HG03432 (cell line): ENCODE data around the gene EMILIN2.

Experiments
- ATAC-seq: cut with Tn5 transposase; IDR thresholded peaks from one replicate; pipeline ENCODE4 v1.9.1; 2021; ENCODE audit warnings: mild to moderate bottlenecking, moderate library complexity; ENCODE audit not compliant: unreplicated experiment

EMILIN2 gene

DNA sequence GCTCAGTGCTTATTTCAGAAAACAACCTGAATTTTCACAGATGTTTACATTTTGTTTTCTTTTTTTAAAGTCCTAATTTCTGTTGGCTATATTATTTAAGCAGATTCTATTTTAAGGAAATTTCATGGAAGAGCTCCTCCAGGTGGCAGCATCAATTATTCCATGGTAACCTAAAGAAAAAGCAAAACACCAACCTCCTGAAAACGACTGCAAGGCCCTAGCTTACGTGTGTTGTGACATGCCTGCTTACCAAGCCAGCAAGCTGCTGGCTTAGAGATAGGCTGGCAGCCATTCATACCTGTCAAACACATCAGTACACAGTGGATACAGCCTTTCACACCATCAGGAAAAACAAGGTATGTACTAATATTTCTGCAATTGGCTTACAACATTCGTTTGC, 101.2 kb downstream of the EMILIN2 start:
- ATAC-seq = no peak

DNA sequence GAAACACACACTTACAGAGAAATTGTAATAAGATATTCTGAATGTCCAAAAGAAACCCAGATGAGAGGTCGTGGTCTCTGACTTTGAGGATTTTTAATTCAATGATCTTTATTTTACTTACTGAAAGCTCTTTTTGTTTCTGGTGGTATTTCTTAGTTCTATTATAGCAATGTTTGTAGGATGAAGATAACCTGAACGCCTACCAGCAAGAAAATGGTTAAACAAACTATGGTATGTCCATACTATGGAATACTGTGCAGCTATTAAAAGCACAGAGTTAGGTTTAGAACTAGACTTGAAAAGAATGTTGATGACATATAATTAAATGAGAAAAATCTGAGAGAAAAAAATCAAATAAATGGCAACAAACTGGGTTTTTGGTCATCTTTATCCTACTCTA, 105.8 kb downstream of the EMILIN2 start:
- no peak for ATAC-seq

DNA sequence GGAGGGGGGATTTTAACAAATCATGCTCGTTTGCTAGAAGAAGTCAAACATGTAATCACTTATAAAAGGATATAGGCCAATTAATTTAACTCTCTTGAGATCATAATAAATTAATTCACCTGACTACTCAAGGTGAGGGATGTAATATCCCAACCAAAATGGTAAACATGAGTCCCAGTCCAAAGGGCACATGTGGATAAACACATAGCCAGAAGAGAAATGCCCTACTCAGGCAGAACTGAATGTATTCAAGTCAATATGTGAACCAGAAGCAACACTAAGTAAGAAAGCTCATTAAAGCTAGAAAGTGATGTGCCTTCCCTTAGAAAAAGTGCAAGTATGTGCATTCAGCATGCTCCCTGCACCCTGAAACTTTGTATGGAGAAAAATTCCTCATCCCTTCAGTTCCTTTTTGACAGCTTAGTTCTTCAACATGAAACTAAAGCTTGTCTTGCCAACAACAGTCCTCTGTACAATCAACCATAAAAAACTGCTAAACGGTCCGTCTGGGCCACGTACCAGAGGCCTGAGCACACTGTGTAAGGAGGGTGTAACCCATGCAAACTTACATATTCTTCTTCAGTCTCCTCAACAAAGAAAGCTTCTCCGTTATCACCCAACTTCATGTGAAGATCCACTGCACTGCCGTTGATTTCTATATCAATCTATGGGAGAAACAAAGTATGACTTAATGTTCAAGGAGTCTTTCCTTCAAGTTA, 107.3 kb downstream of the EMILIN2 start:
- ATAC-seq = no peak

DNA sequence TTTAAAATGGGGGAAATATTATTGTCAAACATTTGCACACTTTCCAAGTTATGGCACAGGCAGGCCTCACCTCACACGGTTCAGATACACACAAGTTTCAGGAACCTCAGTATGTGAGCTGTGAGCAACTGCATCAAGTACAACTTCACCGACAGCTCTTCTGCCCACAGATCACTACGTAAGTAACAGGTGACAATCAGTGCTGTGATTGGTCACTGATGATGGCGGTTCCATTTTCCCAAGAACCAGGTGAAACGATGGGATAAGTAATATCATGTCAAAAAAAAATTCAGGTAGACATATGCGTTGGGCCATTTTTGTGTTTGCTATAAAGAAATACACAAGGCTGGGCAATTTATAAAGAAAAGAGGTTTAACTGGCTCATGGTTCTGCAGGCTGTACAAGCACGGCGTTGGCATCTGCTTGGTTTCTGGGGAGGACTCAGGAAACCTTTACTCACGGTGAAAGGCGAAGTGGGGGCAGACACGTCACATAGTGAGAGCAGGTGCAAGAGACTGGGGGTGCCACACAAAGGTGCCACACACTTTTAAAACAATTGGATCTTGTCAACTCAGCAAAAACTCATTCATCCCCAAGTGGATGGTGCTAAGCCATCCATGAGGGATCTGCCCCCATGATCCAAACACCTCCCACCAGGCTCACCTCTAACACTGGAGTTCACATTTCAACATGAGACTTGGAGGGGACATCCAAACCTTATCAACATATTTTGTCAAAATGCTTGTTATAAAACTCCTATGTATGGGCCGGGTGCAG, 108.3 kb downstream of the EMILIN2 start:
- no peak for ATAC-seq

DNA sequence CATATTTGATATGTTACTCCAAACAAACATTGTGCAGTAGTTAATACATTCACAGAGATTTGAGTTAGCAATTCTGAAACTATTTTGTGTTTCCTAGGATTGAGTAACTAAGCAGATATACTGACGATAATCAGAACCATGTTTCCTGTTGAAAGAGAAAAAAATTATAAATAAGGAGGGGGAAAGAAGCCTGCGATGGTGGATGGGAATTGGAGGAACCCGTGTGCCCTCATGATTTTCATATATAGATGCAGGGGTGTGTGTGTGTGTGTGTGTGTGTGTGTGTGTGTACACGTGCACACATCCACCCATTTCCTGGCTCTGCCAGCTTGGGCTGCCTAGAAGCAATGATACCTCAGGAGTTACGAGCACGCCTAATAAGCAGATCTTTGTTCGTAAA, 109.2 kb downstream of the EMILIN2 start:
- ATAC-seq = no peak

DNA sequence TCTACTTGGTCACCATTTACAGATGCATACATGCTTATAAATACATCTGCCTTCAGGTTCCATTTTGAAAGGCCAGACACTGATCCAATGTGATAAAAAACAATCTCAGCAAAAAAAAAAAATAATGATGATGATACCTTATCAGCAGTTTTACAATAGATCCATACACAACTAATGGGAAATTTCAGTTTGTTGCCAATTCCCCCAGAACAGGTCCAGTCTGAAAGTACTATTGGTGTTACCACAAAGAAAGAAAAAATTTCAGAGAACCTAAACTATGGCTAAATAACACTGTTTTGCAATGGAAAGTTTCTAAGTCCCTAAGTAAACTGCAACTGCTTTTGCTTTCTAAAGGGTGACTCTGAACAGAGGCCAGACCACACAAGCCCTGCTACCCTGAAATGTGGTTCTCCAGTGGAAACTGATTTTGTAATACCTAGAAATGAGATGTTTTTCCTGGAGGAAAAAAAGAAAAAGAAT, 112.1 kb downstream of the EMILIN2 start:
- ATAC-seq = peak; percentile 47

DNA sequence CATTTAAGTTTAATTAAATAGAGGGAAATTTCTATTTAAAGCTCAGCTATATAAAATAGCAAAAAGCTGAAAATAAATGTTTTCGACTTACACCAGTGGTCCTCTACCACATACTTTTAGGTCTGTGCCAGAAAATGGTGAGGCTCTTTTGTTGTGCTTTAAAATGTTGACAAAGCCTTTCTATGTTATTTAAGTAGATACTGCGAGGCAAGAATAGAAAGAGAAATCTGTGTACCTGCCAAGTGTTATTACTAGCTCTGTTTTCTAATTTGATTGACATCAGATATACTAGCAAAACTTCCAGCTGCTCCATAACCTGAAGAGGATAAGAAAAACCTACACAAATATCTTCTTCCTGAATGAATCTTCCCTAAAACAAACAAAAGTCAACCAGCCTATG, 112.5 kb downstream of the EMILIN2 start:
- ATAC-seq = no peak

GRCh38 chr18:2960983-2961696, 114.3 kb downstream of the EMILIN2 start:
- ATAC-seq = no peak

GRCh38 chr18:2961821-2962220, 115.0 kb downstream of the EMILIN2 start:
- ATAC-seq = peak; percentile 20

GRCh38 chr18:2963048-2963447, 116.2 kb downstream of the EMILIN2 start:
- ATAC-seq = no peak

- ATAC-seq = no peak
Measured at GRCh38 chr18:2964361-2965010, 117.7 kb downstream of the EMILIN2 start.
